ENCODE data around the gene IL12RB2.
"Not testable (repeated sequence)": the region's sequence is repeated elsewhere in the genome, so short reads cannot be mapped to it uniquely, and the experiment has no call there.

Gene IL12RB2

GRCh38 chr1:67440339-67440738 is 132.7 kb downstream of the IL12RB2 start:
- CTCF ChIA-PET = interaction anchor here (1.3 kb wide), 1 partner anchor 60 kb away, joined by 4 read pairs; no protein-coding TSS in a partner anchor
- no peak for DNase-seq (ENCODE audit: low read depth, low spot score)
- no peak overlapping the region for H3K4me3 ChIP-seq (ENCODE audit: low read depth, low read length)
- POLR2A ChIA-PET = no interaction called here
- TF ChIP-seq, protein P1, sequence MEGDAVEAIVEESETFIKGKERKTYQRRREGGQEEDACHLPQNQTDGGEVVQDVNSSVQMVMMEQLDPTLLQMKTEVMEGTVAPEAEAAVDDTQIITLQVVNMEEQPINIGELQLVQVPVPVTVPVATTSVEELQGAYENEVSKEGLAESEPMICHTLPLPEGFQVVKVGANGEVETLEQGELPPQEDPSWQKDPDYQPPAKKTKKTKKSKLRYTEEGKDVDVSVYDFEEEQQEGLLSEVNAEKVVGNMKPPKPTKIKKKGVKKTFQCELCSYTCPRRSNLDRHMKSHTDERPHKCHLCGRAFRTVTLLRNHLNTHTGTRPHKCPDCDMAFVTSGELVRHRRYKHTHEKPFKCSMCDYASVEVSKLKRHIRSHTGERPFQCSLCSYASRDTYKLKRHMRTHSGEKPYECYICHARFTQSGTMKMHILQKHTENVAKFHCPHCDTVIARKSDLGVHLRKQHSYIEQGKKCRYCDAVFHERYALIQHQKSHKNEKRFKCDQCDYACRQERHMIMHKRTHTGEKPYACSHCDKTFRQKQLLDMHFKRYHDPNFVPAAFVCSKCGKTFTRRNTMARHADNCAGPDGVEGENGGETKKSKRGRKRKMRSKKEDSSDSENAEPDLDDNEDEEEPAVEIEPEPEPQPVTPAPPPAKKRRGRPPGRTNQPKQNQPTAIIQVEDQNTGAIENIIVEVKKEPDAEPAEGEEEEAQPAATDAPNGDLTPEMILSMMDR (IDR thresholded peaks at IDR 0.05; ENCODE audit: insufficient read depth, low read length, missing control alignments) = no peak

DNA sequence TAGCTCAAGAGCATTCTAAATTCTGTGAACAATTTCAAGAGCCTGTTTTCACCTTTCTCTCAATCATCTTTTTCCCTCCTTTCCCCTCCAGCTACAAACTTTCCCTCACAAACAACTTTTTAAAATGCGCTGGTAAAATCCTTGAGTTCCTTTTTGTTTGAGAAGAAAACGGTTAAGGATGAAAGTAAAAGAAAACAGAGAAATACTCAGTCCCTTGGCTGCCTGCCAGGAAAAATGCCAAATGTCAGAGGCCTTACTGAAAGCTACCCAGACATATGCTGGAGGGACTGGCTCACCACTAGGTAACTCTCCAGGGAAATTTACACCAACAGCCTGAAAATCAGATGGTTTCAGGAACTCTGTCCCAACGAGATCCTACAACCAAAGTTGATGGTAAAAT is 133.5 kb downstream of the IL12RB2 start:
- POLR2A ChIA-PET = no interaction called here
- no peak overlapping the region for H3K4me3 ChIP-seq (ENCODE audit: low read depth, low read length)
- no peak for DNase-seq (ENCODE audit: low read depth, low spot score)
- CTCF ChIA-PET = interaction anchor here (0.9 to 1.3 kb wide), 2 partner anchors 41 to 59 kb away, joined by 3 to 4 read pairs; no protein-coding TSS in a partner anchor
- TF ChIP-seq, protein P1 (IDR thresholded peaks at IDR 0.05; ENCODE audit: insufficient read depth, low read length, missing control alignments) = no peak

DNA sequence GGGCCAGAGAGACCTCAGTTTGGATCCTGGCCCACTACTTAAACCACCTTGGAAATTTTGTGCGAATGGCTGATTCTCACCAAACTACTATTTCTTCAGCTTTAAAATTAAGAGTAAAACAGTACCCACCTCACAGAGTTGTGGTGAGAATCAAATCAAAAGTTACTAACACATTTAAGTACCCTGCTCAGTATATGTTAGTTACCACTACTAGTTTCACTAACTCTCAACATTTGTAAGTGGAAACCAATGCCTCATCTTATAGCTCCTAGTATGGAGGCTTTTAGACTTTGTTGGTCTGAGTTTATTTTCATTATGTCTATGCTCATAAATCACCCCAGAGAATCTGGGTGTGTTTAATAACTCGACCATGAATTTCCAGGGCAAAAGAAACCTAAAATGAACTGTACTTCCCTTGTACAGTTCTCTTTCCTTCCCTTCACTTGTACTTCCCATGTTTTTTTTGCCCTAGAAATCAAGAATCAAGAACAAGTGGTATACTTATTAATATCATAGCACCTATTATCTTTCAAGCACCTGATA is 134.1 kb downstream of the IL12RB2 start:
- no peak for DNase-seq (ENCODE audit: low read depth, low spot score)
- TF ChIP-seq, protein P1 (IDR thresholded peaks at IDR 0.05; ENCODE audit: insufficient read depth, low read length, missing control alignments) = no peak
- ChIA-PET POLR2A (no interaction called here), CTCF (interaction anchor here (0.9 to 1.5 kb wide), 3 partner anchors 10 to 59 kb away, joined by 3 to 5 read pairs (median 4); no protein-coding TSS in a partner anchor)
- no peak overlapping the region for H3K4me3 ChIP-seq (ENCODE audit: low read depth, low read length)

DNA sequence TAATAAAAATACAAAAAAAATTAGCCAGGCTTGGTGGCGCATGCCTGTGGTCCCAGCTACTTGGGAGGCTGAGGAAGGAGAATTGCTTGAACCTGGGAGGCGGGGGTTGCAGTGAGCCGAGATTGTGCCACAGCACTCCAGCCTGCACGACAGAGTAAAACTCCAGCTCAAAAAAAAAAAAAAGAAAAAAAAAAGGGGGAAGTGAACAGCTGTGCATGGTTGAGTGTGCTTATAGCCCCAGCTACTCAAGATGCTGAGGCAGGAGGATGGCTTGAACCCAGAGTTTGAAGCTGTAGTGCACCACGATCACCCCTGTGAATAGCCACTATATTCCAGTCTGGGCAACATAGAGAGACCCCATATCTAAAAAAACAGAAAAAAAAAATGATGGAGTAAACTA is 138.3 kb downstream of the IL12RB2 start:
- DNase-seq (ENCODE audit: low read depth, low spot score); H3K4me3 ChIP-seq (ENCODE audit: low read depth, low read length); CTCF ChIA-PET; POLR2A ChIA-PET: not testable (repeated sequence)

Measured in AG04449 (cell line).